SU-DHL-6 (cell line): ENCODE measurements around the gene CDH1.

Experiments
- H2AFZ ChIP-seq: fragments of 200-600 bp; sonication (generic); 2 replicates; pipeline ENCODE4 v1.6.1; 2014; ENCODE audit warnings: low read depth, mild to moderate bottlenecking, moderate library complexity, mixed read lengths, antibody characterized with exemption, low read length; ENCODE audit not compliant: severe bottlenecking
- H3F3A ChIP-seq: fragments of 200-600 bp; shearing (Covaris generic); 2 replicates; pipeline ENCODE4 v1.6.0; 2016; ENCODE audit warnings: antibody characterized with exemption, mild to moderate bottlenecking; ENCODE audit not compliant: insufficient read depth
- H3K27ac ChIP-seq: fragments of 200-600 bp; sonication (generic); 2 replicates; pipeline ENCODE4 v1.5.1; 2016; ENCODE audit warnings: low read depth, mild to moderate bottlenecking, low read length, moderate library complexity, mixed read lengths
- H3K27me3 ChIP-seq: fragments of 200-600 bp; sonication (generic), shearing (Covaris generic); 2 replicates; pipeline ENCODE4 v1.6.0; 2014; ENCODE audit warnings: mild to moderate bottlenecking, low read length
- H3K36me3 ChIP-seq: fragments of 200-600 bp; sonication (generic); 2 replicates; pipeline ENCODE4 v1.6.1; 2014; ENCODE audit warnings: mild to moderate bottlenecking, low read length, mixed read lengths
- H3K4me2 ChIP-seq: fragments of 300-600, 200-600 bp; shearing (Covaris generic), sonication (generic); 2 replicates; pipeline ENCODE4 v1.6.0; 2014; ENCODE audit warnings: low read length, low read depth, mild to moderate bottlenecking; ENCODE audit not compliant: poor library complexity, severe bottlenecking
- H3K4me3 ChIP-seq: fragments of 200-600 bp; sonication (generic); 2 replicates; pipeline ENCODE4 v1.5.1; 2014; ENCODE audit warnings: antibody characterized with exemption, low read length, mild to moderate bottlenecking, mixed read lengths; ENCODE audit not compliant: insufficient read depth, poor library complexity, severe bottlenecking
- H3K79me2 ChIP-seq: fragments of 200-600 bp; sonication (generic); 2 replicates; pipeline ENCODE4 v1.6.1; 2014; ENCODE audit warnings: mild to moderate bottlenecking, low read length, moderate library complexity; ENCODE audit not compliant: insufficient read depth
- H3K9ac ChIP-seq: fragments of 200-600 bp; sonication (generic); 2 replicates; pipeline ENCODE4 v1.7.0; 2014; ENCODE audit warnings: mild to moderate bottlenecking, low read length
- H3K9me2 ChIP-seq: fragments of 200-600 bp; sonication (generic); replicated peaks from 2 replicates; pipeline ENCODE4 v1.6.1; 2014; ENCODE audit warnings: low read length; ENCODE audit not compliant: insufficient read depth
- H3K9me3 ChIP-seq: fragments of 200-600 bp; sonication (generic); 2 replicates; pipeline ENCODE4 v1.6.1; 2014; ENCODE audit warnings: low read length, mixed read lengths; ENCODE audit not compliant: insufficient read depth
- H4K20me1 ChIP-seq: fragments of 200-600 bp; sonication (generic); 2 replicates; pipeline ENCODE4 v1.6.1; 2014; ENCODE audit warnings: low read depth, mild to moderate bottlenecking, antibody characterized with exemption, low read length, moderate library complexity, mixed read lengths
- EZH2phosphoT487 ChIP-seq: fragments of 200-600 bp; sonication (generic), shearing (Covaris generic); conservative IDR thresholded peaks from 2 replicates; pipeline ENCODE4 v1.6.1; 2018; ENCODE audit warnings: mild to moderate bottlenecking, antibody characterized with exemption, low read length, moderate library complexity, mixed read lengths
- TF ChIP-seq, protein P1 (sequence below): fragments of 200-600 bp; sonication (generic); IDR thresholded peaks from one replicate; pipeline ENCODE4 v1.5.1; 2017; ENCODE audit warnings: antibody characterized with exemption, mild to moderate bottlenecking, low read length, moderate library complexity; ENCODE audit not compliant: insufficient read depth, poor library complexity, severe bottlenecking

Gene CDH1

DNA sequence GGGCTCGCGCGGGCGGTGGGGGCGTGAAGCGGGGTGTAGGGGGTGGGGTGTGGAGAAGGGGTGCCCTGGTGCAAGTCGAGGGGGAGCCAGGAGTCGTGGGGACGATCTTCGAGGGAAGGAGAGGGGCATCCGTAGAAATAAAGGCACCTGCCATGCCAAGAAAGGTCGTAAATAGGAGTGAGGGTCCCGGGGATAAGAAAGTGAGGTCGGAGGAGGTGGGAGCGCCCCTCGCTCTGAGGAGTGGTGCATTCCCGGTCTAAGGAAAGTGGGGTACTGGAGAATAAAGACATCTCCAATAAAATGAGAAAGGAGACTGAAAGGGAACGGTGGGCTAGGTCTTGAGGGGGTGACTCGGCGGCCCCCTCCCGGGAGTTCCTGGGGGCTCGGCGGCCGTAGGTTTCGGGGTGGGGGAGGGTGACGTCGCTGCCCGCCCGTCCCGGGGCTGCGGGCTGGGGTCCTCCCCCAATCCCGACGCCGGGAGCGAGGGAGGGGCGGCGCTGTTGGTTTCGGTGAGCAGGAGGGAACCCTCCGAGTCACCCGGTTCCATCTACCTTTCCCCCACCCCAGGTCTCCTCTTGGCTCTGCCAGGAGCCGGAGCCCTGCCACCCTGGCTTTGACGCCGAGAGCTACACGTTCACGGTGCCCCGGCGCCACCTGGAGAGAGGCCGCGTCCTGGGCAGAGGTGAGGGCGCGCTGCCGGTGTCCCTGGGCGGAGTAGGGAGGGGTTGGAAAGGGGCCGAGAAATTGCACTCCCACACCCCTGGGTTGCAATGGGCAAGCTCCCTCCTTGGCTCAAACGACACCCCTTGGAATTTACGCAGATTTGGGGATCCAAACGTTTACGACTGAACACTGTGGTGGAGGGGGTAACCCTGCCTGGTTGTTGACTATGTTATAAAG is 888 bp downstream of the CDH1 start:
- TF ChIP-seq, protein P1, sequence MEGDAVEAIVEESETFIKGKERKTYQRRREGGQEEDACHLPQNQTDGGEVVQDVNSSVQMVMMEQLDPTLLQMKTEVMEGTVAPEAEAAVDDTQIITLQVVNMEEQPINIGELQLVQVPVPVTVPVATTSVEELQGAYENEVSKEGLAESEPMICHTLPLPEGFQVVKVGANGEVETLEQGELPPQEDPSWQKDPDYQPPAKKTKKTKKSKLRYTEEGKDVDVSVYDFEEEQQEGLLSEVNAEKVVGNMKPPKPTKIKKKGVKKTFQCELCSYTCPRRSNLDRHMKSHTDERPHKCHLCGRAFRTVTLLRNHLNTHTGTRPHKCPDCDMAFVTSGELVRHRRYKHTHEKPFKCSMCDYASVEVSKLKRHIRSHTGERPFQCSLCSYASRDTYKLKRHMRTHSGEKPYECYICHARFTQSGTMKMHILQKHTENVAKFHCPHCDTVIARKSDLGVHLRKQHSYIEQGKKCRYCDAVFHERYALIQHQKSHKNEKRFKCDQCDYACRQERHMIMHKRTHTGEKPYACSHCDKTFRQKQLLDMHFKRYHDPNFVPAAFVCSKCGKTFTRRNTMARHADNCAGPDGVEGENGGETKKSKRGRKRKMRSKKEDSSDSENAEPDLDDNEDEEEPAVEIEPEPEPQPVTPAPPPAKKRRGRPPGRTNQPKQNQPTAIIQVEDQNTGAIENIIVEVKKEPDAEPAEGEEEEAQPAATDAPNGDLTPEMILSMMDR, result no peak
- no peak for TF ChIP-seq EZH2phosphoT487
- H3K9ac ChIP-seq, result no peak overlapping the region
- H3F3A ChIP-seq, result no peaks in the 10 kb centered on the region
- no peaks in the 10 kb centered on the region for H3K79me2 ChIP-seq
- H3K27me3 ChIP-seq, result no peaks in the 10 kb centered on the region
- no peaks in the 10 kb centered on the region for H3K9me2 ChIP-seq
- no peak overlapping the region for H3K4me2 ChIP-seq
- H2AFZ ChIP-seq, result no peak overlapping the region
- H3K9me3 ChIP-seq, result no peaks in the 10 kb centered on the region
- H4K20me1 ChIP-seq, result no peaks in the 10 kb centered on the region
- H3K36me3 ChIP-seq, result no peaks in the 10 kb centered on the region
- H3K27ac ChIP-seq, result no peak overlapping the region
- no peak overlapping the region for H3K4me3 ChIP-seq

DNA sequence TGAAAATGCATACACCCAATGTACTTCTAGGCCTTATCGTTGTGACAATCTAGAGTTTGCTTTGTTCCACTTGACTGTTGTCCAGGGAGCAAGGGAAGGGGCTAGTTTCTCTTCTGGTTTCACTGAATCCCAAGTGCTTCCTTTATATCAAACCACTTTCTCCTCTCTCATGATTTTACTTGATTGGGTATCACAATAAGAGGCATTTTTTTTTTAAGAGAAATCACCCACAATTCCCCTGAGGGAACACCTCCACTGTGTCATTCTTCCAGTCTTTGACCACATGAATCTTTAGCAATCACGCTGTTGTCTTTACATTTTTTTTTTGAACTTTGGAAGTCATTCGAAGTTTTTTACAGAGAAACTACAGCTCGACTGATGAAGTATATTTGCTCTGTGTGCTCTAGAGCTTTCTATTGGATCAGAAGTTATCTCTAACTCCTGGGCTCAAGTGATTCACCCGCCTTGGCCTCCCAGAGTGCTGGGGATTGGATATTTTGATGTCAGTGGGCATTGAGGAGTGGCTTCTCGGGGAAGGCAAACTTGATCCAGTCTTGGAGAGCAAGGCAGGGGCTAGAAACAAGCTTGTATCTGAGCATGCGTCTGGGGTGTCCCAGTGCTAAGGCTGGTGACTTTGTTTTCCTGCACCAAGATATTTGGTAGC is 3.0 kb downstream of the CDH1 start:
- TF ChIP-seq, protein P1, result no peak
- TF ChIP-seq EZH2phosphoT487, result no peak
- no peak overlapping the region for H2AFZ ChIP-seq
- H3K27ac ChIP-seq, result no peak overlapping the region
- H3K9me3 ChIP-seq, result no peaks in the 10 kb centered on the region
- H3K9ac ChIP-seq, result no peak overlapping the region
- H3K36me3 ChIP-seq, result no peaks in the 10 kb centered on the region
- H3K4me2 ChIP-seq, result no peak overlapping the region
- H3K4me3 ChIP-seq, result no peak overlapping the region
- H3K27me3 ChIP-seq, result no peaks in the 10 kb centered on the region
- no peaks in the 10 kb centered on the region for H3K79me2 ChIP-seq
- H4K20me1 ChIP-seq, result no peaks in the 10 kb centered on the region
- H3F3A ChIP-seq, result no peaks in the 10 kb centered on the region
- no peaks in the 10 kb centered on the region for H3K9me2 ChIP-seq

- Histone ChIP-seq H3K79me2 (no peaks in the 10 kb centered on the region), H2AFZ (no peak overlapping the region), H3K9me2 (no peaks in the 10 kb centered on the region), H3K27me3 (no peaks in the 10 kb centered on the region), H3K4me2 (no peak overlapping the region), H3K9me3 (no peaks in the 10 kb centered on the region), H4K20me1 (no peaks in the 10 kb centered on the region), H3K36me3 (no peaks in the 10 kb centered on the region), H3K4me3 (no peak overlapping the region), H3K9ac (no peak overlapping the region), H3K27ac (no peak overlapping the region), H3F3A (no peaks in the 10 kb centered on the region)
- TF ChIP-seq, protein P1, result no peak
- no peak for TF ChIP-seq EZH2phosphoT487
These were observed 3.7 kb downstream of the CDH1 start for GRCh38 chr16:68740628-68741346.
